ENCODE measurements around the gene CDK5.
A peak's percentile ranks its signal among the peaks of the same experiment; 100 is the strongest.

The CDK5 gene

GRCh38 chr7:151057506-151057988 is at the start of gene CDK5:
Gene CDK5, minus strand, starts transcription at chr7:151057897. Its CDS starts 49 bp downstream, at chr7:151057848.
- DNase-seq, result no peak

DNA sequence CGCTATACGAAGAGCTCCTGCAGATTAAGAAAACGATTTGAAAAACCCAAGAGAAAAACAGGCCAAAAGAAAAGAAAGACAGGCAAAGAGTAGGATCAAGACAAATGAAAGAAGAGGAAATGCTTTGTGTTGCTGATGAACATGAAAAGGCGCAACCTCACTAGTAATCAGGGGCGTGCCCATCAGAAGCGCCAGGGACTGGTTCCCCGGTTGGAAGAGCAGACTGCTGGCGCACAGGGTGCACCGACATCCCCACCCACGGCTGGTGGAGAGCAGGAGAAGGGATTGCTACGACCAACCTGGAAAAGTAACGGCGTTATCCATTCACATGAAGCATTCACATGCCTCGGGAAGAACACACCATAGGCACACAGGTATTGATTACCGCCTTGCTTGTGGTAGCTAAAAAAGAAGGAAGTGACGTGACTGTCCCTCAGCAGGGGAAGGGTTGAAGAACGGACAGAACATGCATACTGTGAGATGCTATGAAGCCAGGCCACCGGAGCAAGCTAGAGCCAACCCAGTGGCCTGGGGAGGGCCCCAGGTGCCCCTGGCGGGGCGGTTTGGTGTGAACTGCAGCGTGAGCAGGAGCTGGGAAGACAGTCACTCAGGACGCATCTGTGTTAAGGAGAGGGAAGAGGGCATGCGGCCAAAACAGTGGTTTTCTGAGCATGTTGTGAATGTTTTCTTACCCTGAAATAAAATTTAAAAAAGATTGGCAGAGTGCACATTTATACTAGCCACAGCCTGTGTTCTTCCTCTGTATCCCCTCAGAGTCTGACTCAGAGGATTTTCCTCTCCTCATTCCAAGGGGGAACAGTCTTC is 46.9 kb upstream of the CDK5 start:
- no peak for DNase-seq

GRCh38 chr7:151103973-151104372 is 46.3 kb upstream of the CDK5 start:
- no peak for DNase-seq

- DNase-seq, result no peak
Measured at GRCh38 chr7:151102991-151103390, 45.3 kb upstream of the CDK5 start.

GRCh38 chr7:151101621-151102396 is 44.1 kb upstream of the CDK5 start:
- no peak for DNase-seq

GRCh38 chr7:151100921-151101320 is 43.2 kb upstream of the CDK5 start:
- DNase-seq, result no peak

DNA sequence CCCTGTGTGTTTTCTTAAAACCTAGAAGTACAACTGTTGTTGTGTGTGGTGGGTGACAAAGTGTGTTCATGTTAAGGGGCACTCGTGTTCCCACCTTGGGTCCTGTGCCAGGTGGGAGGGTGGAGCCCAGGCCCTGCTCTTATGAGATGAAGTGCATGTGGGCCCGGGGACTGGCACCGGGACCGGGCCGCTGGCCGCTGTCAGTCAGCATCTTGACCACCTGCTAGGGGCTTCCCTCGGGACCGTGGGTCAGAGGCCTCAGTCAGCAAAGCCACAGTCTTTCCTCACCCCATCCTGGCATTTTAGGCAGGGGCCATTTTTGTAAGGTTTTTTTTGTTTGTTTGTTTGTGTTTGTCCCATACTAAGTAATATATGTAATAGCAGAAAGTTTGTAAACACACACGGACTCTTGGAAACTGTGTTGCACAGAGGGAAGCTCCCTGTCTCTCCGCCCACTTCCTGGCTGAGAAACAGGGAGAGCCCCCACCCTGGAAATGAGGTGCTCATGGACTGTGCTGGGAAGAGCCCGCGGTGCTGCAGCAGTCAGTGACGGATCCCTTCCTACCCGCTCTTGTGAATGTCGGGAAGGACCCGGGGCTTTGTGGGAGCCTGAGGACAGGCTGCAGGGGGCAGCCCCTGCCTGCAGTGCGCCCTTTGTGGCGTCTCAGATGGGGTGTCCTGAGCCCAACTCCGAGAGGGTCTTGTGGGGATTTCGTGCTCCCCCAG is 42.0 kb upstream of the CDK5 start:
- DNase-seq, result no peak

DNA sequence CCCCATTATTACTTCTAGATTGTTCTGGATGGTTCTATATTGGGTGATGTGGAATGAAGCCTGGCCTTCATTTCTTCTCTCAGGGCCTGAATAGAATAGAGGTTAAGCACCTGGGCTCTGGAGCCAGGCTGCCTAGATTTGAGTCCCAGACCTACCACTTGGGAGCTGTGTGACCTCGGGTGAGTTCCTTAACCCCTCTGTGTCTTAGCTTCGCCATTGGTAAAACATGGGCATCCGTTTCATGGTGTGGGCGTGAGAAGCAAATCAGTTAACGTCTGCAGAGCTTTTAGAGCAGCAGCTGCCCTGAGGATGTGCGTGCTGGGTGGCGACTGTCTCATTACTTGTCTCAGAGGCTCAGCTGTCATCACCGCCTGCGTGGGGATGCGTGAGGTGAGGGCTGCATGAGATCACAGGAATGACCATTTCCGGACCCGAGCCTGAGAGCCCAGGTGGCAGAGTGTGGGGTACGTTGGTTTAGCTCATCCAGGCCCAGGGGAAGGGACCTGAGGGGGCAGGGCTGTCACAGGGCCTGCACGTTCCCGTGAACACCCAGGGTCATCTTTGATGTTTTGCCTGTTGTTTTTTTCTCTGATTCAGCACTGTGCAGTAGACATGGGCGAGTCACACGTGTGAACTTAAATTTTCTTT is 38.3 kb upstream of the CDK5 start:
- DNase-seq, result no peak

GRCh38 chr7:151095123-151095797 is 37.6 kb upstream of the CDK5 start:
- DNase-seq, result no peak

GRCh38 chr7:151094675-151095074 is 37.0 kb upstream of the CDK5 start:
- DNase-seq, result no peak

- DNase-seq, result no peak
Measured at GRCh38 chr7:151093748-151094147, 36.1 kb upstream of the CDK5 start.

DNA sequence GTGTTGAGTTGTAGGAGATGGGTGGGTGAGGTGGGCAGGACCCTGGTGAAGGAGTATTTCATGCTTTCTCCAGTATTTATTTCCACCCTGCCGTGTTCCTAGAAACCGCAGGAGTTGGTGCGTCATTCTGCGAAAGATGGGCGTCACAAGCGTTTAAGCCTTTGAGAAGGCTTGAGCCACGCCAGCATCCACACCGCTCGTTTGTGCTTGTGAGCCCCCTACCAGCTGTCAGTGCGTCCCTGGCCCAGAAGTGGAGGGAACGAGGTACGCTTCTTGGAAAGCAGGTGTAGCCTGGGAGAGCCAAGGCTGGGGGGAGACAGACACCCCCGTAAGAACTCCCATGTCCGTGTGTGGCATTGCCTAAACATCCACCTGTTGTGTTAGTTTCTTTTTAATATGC is 34.3 kb upstream of the CDK5 start:
- DNase-seq, result no peak

DNA sequence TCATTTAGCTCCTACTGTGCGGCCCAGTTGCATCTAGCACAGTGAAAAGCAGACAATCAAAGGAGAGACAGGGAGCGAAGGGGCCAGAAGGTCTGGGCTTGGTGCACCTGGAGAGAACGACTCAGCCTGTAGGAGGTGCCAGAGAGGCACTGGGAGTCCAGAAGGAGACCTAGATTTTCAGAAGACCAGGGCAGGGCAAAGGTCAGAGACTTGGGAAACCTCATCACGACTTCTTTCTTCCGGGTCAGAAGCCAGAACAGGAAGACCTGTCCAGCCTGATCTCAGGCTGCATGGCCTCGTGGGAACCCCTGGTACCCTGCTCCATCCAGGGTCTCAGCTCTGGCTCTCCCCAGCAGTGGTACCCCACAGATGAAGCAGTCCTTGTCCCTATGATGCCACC is 33.7 kb upstream of the CDK5 start:
- DNase-seq, result no peak

DNA sequence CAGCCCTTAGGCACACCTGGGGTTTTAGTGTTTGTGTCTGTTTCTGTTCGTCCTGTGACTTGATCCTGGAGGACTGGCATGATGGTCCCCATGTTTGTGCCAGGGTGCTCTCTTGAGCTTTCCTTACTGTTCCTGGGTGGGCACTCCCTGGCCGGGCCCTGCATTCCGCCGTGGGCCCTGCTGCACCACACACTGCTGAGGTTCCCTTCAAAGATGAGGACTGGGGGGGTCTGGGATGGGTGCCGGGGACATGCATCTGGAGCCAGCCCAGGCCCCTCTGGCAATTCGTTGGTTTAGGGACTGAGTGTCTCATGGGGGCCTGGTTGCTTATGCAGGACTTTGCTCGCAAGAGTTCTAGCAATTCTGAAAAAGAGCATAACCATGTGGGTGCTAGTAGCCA is 33.3 kb upstream of the CDK5 start:
- no peak for DNase-seq

GRCh38 chr7:151089893-151090730 is 32.4 kb upstream of the CDK5 start:
- no peak for DNase-seq

- DNase-seq, result no peak
Measured at GRCh38 chr7:151088856-151089699, 31.4 kb upstream of the CDK5 start.

GRCh38 chr7:151088019-151088855 is 30.5 kb upstream of the CDK5 start:
- DNase-seq, result no peak

DNA sequence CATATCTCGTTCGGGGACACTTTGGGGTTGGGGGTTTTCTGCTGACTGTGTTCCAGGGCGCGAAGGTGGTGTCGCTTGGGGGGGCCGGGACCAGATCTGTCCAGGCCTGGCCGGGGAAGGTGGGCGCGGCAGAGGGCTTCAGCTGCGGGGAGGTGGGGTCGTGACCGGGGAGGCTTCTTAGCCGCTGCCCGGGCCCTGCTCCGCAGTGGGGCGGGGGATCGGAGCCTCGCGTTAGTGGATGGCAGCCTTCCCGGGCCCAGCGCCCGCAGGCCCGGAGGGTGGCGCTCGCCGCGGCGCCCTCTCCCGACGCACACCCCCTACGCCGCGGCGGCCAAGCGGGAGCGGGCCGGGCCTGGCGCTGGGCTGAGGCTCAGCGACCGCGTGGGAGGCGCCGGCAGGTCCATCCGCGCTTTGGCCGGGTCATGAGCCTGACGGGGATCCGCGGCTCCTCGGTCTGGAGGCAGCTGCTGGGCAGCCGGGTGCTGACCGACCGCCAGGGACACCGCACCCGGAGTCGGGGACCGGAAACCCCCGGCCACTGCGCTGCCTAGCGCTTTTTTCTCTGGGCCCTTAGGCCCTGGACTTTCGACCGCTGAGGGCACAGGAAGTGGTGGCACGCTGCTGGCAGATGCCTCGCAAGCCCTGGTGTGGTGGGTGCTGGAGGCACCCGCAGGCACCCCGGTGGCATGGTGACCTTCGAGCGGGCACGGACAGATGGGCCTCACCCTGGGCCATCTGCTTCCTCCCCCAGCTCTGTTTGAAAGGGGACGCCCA is 29.7 kb upstream of the CDK5 start:
- peak; percentile 38 for DNase-seq
